ENCODE data around the gene KPNA6. TPM values are rescaled to one million over a fixed set of nuclear protein-coding genes. Genes with fewer than 3 reads are reported as not detected.
"Not testable (repeated sequence)": the region's sequence is repeated elsewhere in the genome, so short reads cannot be mapped to it uniquely, and the experiment has no call there.

Gene KPNA6
- total RNA-seq, 1 experiment from 2014 or later: 40.0 TPM

DNA sequence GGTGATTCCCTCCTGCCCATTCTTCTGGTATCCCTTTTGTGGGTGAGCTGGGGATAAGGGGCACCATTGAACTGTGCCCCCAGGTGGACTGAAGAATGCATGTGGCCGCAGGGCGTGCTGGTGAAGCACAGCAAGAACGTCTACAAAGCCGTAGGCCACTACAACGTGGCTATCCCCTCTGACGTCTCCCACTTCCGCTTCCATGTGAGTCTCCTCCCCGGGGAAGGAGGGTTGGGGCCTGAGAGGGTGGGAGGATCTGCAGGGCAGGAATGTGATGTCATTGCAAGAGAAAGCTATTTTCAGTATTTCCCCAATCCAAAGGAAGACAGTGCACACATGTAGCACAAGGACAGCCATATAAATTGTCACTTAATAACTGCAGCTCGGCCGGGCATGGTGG lies 7.5 kb upstream of the KPNA6 start:
- DNase-seq (ENCODE audit: low read depth): no peak

DNA sequence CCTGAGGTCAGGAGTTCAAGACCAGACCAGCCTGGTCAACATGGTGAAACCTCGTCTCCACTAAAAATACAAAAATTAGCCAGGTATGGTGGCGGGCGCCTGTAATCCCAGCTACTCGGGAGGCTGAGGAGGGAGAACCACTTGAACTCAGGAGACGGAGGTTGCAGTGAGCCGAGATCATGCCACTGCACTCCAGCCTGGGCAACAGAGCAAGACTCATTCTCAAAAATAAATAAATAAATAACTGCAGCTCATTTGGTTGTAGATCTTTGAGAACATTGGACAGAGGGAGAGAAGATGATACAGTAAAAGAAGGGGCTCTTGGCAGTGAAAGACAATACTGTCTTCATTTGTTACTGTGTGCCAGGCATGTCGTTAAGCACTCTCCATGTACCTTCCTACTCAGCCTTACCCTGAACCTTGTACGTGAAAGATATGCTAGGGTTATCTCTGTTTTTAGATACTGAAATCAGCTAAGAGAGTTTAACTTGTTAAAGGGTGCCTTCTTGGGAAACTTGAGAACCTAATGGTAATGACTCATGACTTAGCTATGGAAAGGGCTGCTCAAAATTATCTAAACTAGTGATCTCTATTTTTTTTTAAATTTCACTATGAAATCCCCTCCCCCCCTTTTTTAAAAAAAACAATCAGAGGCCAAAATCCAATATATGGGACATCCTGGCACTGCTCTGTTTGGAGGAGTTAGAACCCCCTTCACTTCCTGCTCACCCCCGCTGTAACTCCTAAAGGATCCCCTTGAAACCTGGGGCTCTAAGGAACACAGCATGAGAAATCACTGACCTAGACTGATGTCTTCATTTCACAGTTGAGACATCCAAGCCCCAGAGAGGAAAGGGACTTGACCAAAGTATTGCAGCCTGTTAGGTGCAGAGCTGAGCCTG lies 6.8 kb upstream of the KPNA6 start:
- DNase-seq (ENCODE audit: low read depth): peak; percentile 71

DNA sequence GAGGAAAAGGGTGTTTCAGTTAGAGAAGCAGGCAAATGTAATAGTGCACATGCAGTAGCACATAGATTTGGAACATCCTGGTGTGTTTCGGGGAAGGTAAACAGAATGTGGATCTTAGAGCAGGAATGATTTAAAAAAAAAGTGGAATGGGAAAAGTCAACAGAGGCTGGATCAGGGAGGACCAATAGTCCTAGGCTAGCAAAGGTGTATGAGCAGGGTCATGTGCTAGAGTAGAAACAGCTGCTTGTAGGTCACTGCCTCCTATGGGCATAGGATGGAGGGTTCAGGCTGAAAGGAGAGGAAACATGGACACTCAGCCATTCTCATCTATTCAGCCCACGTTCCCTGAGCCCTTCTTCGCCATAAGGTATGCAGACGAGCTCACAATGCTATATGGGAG lies 3.7 kb upstream of the KPNA6 start:
- DNase-seq (ENCODE audit: low read depth): no peak

DNA sequence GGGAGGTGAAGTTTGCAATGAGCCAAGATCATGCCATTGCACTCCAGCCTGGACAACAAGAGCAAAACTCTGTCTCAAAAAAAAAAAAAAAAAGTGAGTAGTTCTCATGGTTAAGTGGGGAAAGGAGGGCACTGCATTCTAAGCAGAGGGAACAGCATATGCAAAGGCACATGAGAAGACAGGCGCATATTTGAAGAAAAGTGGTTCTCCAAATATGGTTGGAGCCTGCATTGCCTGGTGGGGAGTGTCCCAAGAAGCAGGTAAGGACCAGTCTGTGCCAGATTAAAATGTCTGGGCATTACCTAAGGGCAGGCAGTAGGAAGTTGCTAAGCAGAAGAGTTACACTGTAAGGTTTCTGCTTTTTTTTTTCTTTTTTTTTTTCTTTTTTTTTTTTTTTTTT lies 2.5 kb upstream of the KPNA6 start:
- no peak for DNase-seq (ENCODE audit: low read depth)

DNA sequence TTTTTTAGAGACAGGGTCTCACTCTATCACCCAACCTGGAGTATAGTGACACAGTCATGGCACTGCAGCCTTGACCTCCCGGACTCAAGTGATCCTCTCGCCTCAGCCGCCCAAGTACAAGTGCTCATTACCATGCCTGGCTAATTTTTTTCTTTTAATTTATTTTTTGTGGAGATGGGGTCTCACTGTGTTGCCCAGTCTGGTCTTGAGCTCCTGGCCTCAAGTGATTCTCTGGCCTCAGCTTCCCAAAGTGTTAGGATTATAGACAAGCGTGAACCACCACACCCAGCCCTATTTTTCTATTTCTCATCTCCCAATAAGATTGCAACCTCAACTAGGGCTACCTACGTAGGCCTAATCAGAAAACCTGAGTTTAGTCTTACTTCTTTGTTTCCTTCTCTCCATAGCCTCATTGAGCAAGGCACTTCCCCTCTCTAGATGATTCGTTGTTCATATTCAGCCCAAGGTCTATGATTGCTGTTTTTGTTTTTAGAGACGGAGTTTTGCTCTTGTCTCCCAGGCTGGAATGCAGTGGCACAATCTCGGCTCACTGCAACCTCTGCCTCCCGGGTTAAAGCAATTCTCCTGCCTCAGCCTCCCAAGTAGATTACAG lies 1.1 kb upstream of the KPNA6 start:
- no peak for DNase-seq (ENCODE audit: low read depth)

DNA sequence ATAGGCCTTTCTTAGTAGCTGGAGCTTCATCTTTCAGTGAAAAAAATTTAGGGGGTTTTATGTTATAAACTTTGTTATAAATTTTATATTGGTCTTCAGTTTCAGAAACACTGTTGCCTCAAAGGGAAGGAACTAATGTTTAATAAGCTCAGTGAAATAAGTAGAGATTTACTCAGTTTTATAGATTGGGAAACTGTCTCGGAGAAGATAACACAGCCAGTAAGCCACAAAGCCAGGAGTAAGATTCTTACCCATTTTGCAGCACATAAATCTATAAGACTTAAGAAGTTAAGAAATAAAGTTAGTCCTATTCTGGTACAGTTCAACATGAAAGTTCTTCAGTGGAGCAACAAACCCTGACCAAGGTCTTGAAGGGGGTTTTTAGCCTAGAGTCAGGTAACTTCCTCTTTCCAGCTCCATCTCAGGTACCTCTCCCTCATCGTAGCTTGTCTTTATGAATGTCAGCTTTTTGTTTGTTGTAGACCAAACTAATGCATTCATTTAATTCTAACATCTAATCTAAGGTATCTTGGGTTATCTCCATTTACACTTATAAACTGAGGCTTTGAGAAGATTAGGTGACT lies 3.3 kb downstream of the KPNA6 start:
- DNase-seq (ENCODE audit: low read depth): no peak

DNA sequence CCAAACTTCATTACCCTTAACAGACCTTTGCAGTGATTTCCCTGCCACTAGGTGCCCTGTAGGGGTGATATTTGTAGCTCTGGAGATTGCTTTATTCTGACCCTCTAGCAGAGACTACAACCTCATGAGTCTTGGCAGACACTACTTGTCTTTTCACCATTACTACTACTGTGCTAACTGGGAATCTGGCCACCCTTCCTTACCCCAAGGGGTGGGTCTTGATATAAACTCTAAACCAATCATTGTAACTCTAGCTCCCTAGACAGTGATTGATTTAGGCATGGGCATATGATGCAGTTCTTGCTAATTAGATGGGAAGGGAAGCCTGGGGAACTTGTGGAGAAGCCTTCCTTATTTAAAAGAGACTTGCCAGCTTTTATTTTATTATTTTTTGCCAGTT lies 3.9 kb downstream of the KPNA6 start:
- DNase-seq (ENCODE audit: low read depth): no peak

DNA sequence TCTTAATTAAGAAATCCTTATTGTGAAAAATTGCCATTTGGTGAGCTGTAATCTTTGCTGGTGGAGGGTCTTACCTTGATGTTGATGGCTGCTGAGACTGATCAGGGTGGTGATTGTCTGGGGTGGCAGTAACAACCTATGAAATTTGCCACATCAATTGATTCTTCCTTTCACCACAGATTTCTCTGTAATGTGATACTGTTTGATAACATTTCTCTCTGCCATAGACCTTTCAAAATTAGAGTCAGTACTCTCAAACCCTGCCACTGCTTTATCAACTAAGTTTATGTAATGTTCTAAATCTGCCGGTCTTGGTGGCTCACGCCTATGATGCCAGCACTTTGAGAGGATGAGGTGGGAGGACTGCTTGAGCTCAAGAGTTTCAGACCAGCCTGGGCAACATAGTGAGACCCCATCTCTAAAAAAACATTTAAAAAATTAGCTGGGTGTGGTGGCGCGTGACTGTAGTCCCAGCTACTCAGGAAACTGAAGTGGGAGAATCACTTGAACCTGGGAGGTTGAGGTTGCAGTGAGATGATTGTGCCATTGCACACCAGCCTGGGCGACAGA lies 5.0 kb downstream of the KPNA6 start:
- DNase-seq (ENCODE audit: low read depth): no peak

DNA sequence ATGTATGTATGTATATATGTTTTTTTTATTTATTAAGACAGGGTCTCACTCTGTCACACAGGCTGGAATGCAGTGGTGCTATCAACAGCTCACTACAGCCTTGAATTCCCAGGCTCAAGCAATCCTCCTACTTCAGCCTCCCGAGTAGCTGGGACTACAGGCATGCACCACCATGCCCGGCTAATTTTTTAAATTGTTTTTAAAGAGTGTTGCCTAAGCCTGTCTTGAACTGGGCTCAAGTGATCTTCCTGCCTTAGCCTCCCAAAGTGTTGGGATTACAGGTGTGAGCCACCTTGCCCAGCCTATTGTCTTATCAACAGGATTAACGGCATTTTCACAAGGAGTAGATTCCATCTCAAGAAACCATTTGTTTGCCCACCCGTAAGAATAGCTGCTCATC lies 5.6 kb downstream of the KPNA6 start:
- DNase-seq (ENCODE audit: low read depth): not testable (repeated sequence)

DNA sequence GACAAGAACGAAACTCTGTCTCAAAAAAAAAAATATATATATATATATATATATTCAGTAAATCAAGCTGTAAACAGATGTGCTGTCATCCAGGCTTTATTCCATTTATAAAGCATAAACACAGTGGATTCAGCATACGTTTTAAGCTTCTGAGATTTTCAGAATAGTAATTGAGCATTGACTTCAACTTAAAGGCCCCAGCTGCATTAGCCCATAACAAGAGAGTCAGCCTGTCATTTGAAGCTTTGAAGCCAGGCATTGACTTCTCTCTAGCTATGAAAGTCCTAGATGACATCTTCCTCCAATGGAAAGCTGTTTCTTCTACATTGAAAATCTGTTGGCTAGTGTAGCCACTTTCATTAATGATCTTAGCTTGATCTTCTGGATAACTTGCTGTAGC lies 6.6 kb downstream of the KPNA6 start:
- DNase-seq (ENCODE audit: low read depth): no peak

DNA sequence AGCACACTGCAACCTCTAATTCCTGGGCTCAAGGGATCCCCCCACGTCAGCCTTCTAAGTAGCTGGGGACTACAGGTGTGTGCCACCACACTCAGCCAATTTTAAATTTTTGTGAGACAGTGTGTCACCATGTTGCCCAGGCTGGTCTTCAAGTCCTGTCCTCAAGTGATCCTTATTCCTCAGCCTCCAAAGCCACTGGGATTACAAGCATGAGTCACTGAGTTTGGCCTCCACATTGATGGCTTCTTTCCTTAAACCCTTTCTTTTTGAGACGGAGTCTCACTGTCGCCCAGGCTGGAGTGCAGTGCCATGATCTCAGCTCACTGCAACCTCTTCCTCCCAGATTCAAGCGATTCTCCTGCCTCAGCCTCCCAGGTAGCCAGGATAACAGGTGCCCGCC lies 7.6 kb downstream of the KPNA6 start:
- DNase-seq (ENCODE audit: low read depth): no peak

DNA sequence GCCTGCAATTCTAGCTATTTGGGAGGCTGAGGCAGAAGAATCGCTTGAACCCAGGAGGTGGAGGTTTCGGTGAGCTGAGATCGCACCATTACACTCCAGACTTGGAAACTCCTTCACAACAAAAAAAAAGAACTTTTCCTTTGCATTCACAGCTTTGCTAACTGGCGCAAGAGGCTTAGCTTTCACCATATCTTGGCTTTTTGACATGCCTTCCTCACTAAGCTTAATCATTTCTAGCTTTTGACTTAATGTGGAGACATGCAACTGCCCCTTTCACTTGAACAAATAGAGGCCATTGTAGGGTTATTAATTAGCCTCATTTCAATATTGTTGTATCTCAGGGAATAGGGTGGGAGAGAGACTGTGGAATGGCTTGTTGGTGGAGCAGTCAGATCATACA lies 8.7 kb downstream of the KPNA6 start:
- DNase-seq (ENCODE audit: low read depth): no peak

DNA sequence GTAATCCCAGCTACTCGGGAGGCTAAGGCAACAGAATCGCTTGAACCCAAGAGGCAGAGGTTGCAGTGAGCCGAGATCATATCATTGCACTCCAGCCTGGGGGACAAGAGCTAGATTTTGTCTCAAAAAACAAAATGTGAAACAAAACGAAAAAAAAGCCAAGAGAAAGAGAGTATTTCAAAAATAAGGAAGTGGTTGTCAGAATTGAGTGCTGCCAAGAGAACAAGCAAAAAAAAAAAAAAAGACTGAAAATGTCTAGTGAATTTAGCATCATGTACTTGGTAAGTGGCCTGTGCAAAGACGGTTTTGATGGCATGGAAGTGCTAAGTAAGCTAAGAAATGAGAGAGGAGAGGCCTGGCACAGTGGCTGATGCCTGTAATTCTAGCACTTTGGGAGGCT lies 14.3 kb downstream of the KPNA6 start:
- no peak for DNase-seq (ENCODE audit: low read depth)

DNA sequence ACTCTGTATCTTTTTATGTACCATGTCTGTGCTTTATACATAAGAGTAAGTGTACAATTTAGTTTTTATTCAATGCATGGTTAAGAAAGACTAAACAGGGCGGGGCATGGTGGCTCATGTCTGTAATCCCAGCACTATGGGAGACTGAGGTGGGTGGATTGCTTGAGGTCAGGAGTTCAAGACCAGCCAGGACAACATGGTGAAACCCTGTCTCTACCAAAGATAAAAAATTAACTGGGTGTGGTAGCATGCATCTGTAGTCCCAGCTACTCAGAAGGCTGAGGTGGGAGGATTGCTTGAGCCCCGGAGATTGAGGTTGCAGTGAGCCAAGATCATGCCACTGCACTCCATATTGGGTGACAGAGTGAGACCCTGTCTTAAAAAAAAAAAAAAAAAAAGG lies 15.5 kb downstream of the KPNA6 start:
- not testable (repeated sequence) for DNase-seq (ENCODE audit: low read depth)

DNA sequence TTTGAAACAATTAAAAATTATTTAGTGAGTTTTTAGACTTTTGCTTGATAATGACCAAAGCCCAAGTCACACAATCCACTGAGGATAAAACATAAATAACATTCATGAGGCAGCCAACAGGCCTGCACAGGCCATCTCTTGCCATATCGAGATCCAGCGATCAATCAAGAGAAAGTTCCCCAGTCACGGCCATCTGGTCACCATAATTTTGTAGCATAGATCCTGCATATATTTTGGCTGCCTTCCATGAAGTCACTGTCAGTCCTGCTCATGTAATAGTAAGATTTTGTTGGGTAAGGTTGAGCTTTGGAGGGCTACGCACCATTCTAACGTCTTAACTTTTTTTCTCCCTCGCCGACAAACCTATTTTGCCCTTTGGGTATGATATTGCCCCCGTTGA lies 17.5 kb downstream of the KPNA6 start:
- DNase-seq (ENCODE audit: low read depth): no peak

DNA sequence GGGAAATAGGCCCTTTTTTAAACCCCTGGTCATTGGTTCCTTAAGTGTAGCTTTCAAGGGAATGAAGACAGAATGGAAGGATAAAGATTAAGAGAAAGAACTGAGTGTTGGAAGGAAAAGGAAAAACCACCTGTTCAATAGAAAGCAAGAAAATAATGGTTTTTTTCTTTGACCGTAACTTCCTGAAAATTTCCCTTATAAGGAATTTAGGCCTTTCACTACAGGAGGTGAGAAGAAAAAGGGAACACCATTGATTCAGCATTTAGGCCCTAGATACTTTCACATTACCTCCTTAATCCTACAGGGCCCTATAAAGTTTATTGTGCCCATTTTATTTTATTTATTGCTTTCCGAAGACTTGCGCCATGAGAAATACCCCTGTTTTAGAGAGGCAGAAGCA lies 18.9 kb downstream of the KPNA6 start:
- DNase-seq (ENCODE audit: low read depth): no peak

DNA sequence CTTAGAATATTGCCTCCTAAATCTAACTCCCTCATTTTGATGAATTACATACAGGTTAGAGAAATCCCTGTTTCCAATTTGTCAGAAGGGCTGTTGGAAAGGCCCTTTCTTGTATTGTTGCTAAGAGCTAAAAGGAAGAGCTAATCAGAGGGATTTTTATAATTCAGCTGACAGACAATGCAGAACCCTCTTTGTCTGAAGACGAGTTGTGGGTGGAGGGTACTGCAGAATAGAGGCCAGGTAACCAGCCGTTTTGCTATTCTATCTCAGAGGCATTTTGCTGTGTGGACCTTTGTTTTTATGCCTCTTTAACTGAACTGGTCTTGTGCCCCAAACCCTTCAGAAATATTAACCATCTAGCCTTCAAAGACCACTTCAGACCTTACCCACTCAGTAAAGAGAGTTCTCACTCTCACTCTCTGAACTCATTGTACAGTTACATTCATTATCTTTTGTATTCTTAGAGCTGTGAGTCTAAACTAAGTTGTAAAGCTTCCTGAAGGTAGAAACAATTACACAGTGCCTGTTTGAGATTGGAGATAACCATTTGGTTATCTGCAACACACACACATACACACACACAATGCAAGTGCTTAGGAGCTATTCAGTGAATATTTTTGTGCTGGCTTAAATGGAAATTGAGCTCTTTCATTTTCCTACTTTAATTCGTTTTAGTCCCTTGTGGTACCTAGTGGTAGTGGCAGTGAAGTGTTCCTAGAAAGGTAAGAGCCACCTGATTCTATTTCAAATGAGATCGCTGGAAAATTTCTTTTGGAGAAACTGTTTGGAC lies 19.7 kb downstream of the KPNA6 start:
- DNase-seq (ENCODE audit: low read depth): no peak

DNA sequence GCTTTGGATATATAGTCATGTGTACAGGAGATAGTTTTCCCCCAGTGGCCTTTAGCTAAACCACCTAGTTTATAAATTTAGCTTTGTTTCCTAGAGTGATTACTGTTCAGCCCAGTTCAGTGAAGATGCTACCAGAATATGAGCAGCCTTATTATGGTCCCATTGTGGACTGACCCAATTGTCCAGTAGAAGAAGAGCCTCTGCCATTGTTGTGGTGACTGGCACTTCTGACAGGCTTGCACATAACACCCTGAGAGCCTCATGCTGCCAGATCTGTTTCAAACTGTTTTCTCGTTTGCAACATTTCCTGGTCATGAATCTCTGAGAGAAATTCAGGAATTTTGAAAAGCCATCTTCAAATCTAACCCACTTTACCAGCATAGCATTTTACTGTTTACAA lies 20.6 kb downstream of the KPNA6 start:
- DNase-seq (ENCODE audit: low read depth): no peak

DNA sequence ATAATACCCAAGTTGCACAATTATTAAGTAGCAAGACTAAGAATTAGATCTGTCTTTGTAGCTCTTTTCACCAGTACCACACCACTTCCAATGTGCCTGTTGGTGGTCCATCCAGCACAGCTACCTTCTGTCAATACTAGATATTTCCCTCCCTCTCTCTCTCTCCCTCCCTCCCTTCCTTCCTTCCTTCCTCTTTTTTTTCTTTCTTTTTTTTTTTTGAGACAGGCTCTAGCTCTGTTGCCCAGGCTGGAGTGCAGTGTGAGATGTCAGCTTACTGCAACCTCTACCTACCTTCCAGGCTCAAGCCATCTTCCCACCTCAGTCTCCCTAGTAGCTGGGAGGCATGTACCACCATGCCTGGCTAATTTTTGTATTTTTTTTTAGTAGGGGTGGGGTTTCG lies 21.1 kb downstream of the KPNA6 start:
- DNase-seq (ENCODE audit: low read depth): no peak

DNA sequence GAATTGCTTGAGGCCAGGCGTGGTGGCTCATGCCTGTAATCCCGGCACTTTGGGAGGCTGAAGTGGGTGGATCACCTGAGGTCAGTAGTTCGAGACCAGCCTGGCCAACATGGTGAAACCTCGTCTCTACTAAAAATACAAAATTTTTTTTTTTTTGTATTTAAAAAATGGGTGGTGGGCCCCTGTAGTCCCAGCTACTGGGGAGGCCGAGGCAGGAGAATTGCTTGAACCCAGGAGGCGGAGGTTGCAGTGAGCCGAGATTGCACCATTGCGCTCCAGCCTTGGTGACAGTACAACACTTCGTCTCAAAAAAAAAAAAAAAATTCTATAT lies 26.1 kb downstream of the KPNA6 start:
- DNase-seq (ENCODE audit: low read depth): not testable (repeated sequence)

DNA sequence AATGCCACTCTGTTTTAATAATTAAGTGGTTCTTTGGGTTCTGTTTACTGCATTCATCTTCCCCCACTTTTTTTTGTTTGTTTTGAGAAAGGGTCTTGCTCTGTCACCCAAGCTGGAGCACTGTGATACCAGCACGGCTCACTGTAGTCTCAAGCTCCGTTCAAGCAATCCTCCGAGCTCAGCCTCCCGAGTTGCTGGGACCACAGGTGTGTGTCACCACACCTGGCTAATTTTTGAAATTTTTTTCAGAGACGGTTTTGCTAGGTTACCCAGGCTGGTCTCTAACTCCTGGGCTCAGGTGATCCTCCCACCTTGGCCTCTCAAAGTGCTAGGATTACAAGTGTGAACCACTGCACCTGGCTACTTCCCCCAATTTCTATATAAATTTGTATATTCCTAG lies 29.3 kb downstream of the KPNA6 start:
- no peak for DNase-seq (ENCODE audit: low read depth)

DNA sequence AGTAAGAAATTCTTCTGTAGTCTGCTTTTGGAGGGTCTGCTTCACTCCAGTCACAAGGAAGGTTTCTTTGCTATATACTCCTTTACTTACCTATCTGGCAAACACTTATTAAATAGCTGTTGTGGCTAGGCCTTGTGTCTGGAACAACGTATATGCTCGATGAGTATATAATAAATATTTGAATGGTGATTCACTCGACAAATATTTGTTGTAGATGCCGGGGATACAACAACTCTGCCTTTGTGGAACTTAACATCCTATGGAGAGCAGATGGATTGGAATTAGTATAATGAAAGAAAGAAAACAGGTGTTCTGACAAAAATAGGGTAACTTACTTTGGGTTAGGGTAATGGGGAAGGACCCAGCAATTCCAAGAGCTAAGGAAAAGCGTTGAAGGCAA lies 31.1 kb downstream of the KPNA6 start:
- peak; percentile 50 for DNase-seq (ENCODE audit: low read depth)
